NK-92 treated with Interleukin-12 subunit alpha and Interleukin-12 subunit beta, amount 100 ng/mL, for 24 hours (cell line): ENCODE measurements around the gene MROH7.

Experiments
- DNase-seq: peaks from one replicate; lab custom pipeline; 2025; lab: John Stamatoyannopoulos, UW

The MROH7 gene

DNA sequence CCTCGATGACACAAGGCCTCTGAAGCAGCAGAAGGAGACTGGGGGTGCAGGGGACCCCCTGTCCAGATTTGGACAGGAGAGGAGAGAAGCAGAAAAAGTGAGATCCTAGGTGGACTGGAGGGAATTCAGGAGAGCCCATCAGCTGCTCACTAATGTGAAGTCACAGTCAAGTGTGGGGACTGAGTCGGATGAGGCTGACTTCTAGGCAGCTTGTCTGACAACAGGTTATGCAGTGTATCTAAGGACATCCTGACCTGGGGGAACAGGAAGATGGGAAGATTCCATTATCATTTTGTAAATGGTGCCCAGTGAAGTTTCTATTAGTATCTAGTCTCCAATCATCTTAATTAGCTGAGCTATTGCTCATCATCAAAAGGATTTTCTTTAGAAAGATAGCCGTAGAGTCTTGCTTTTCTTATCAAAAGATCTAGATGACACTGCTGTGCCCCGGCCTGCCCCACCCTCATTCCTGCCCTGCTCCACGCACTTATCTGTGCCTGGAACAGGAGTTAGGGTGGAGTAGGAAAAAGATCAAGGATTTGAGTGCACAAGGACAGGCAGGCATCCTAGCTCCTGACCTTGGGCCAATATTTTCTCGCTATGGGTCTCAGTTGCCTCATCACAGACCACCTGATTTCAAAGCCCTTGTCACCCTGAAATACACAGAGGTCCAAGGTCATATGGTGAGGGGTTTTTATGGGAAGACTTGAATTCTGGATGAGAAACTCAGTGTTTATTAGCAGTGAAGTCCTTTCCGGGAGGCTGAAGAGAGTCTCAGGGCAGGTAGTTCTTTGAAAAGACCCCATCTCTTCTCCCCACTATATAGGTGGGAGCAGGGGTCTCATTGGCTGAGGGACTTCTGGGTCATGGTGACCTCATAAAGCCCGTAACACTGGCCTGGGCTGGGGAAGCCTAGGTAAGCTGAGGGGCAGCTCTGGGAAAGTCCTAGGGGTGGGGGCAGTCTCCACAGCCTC lies at the start of gene MROH7:
TSS of gene MROH7 (plus strand) at position 924 of the 974 bp plus-strand sequence. CDS start 11,141 bp downstream, outside the sequence.
- DNase-seq = no peak

DNA sequence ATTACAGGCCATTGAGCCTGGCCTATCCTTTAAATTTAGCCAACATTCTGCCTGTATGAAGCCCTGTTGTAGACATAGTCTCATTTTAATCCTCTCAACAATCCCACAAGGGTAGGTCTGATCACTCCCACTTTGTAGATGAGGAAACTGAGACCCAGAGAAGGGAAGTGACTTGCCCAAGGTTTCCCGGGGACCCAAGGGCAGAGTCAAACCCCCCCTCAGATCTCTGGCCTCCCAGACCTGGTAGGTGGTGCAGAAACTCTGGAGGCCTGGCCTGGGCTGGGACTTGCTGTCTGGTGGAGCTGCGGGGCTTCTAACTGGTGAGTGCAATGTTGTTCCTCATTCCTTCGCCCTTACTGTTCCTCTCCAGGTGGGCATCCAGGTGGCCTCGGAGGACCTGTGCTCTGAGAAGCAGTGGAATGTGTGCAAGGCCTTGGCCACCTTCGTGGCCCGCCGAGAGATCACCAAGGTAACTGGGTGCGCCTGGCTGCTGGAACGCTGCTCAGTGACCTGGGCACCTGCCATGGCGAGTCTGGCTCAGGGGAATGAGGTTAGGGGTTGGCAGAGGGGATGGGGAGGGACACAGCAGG lies 47.9 kb upstream of the MROH7 start:
- no peak for DNase-seq

DNA sequence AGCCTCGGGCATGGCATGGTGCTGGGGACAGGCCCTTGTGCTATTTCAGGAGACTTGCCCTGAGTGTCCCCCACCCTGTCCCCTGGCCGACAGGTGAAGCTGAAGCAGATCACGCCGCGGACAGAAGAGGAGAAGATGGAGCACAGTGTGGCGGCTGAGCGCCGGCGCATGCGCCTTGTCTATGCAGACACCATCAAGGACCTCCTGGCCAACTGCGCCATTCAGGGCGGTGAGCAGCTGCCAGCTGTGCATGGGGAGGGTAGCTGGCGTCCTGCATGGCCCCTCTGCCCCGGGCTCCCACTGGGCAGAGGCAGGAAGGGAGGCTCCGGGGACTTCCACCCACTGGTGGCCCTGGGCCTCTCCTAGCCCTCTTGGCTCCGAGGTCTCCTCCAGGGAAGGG lies 47.1 kb upstream of the MROH7 start:
- DNase-seq = no peak

DNA sequence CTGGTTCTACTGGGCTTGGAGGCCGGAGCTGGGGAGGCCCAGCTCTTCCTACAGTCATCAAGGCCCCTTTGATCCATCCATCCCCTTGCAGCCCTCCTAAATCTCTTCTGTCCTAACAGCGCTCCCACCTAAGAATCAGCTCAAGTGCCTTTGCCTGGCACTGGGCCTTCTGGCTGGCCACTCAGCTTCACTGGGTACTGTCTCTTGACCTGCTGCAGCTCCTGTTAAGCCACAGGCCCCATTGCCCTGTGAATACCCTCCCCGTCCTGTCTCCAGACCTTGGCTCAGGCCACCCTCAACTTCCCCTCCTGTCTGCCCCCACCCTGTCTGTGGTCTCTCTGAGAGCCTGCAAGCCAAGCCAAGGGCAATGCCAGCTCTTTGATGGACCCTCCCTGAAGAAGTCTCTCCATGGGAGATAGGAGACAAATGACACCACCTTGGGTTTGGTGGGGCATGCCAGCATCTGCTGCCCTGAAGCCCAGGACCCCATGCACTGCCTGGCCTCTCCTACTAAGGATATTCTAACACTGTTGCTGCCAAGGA lies 45.6 kb upstream of the MROH7 start:
- no peak for DNase-seq

DNA sequence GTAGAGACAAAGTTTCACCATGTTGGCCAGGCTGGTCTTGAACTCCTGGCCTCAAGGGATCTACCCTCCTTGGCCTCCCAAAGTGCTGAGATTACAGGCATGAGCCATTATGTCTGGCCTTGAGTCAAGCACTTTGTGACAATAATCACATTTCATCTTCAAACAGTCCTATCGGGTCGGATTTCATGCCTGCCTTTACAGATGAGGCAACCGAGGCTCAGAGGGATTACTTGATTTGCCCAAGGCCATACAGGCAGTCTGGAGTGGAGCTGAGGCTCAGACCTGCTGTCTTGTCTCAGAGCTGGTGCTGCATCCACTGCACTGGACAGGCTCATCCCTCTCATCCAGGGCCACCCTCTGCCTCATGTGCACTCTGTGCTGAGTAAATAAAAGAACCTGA lies 44.8 kb upstream of the MROH7 start:
- DNase-seq = no peak

- no peak for DNase-seq
Observed at GRCh38 chr1:54597455-54598030, 44.0 kb upstream of the MROH7 start.

DNA sequence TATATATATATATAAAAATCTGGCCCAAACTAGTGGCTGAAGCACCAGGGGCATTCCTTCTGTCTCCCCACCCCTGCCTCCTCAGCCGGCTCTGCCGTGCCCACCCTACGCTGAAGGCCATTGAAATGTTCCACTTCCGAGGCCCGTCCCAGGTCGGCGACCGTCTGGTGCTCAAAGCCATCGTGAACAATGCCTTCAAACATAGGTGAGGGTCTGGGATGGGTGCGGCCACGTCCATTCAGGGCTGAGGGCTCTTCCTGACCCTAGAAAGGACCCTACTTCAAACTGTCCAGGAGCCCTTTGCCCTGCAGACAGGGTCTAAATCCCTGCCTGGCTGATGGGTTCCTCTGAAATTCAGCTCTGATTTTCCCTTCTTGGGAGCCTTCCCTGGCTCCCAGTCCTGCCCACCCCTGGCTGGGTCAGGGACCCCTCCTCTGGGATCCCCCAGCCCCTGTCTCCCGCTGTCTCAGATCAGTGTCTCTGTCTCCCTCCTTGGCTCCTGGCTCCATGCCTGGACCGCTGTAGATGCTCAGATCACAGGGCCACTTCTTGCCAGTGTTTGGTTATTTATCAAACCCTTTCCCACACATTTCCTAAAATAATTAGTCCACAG lies 42.3 kb upstream of the MROH7 start:
- no peak for DNase-seq

DNA sequence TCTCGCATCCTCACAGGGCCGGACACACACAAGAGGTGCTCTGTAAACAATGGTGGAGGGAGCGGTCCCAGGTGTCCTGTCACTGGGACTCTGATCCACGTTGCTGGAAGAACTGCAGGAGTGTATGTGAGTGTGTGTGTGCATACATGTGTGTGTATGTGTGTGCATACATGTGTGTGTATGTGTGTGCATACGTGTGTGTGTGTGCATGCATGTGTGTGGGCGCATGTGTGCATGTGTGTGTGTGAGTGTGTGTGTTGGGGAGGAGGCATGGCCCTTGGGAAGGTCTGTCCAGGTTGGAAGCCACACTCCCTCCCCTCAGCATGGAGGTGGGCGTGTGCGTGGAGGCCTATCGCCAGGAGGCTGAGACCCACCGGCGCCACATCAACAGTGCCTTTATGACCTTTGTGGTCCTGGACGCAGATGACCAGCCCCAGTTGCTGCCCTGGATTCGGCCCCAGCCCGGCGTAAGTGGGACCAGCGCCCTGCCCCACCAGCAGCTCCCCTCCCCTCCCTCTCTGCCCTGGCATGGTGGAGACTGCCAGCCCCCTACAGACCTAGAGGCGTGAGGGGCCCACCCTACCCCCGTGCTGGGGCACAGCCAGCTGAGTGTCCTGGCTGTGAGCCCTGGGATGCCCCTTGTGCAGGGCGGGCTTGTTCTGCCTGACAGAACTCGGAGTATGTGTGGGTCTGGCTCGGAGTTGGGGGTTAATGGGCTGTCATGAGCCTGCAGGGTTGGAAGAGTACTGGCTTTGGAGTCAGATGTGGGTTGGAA lies 40.5 kb upstream of the MROH7 start:
- no peak for DNase-seq

GRCh38 chr1:54601730-54602129 lies 39.9 kb upstream of the MROH7 start:
- no peak for DNase-seq

- no peak for DNase-seq
Observed at GRCh38 chr1:54602554-54602953, 39.0 kb upstream of the MROH7 start.

- DNase-seq = no peak
Observed at GRCh38 chr1:54603241-54603640, 38.3 kb upstream of the MROH7 start.

DNA sequence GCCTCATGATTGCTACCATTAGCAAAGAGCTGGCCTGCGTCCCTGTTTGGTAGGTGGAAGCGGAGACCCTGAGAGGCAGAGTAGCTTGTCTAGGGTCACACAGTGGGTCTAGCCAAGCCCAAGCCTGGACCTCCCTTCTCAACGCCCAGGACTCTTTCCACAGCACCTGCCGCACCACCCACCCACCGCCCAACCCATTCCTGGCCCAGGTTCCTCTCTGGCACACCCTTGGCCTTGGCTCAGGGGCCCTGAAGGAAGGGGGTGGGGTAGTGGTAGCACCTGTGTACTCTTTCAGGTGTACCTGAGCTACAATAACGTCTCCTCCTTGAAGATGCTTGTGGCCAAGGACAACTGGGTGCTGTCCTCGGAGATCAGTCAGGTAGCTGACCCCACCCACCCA lies 37.5 kb upstream of the MROH7 start:
- no peak for DNase-seq

GRCh38 chr1:54604572-54605370 lies 36.8 kb upstream of the MROH7 start:
- no peak for DNase-seq

DNA sequence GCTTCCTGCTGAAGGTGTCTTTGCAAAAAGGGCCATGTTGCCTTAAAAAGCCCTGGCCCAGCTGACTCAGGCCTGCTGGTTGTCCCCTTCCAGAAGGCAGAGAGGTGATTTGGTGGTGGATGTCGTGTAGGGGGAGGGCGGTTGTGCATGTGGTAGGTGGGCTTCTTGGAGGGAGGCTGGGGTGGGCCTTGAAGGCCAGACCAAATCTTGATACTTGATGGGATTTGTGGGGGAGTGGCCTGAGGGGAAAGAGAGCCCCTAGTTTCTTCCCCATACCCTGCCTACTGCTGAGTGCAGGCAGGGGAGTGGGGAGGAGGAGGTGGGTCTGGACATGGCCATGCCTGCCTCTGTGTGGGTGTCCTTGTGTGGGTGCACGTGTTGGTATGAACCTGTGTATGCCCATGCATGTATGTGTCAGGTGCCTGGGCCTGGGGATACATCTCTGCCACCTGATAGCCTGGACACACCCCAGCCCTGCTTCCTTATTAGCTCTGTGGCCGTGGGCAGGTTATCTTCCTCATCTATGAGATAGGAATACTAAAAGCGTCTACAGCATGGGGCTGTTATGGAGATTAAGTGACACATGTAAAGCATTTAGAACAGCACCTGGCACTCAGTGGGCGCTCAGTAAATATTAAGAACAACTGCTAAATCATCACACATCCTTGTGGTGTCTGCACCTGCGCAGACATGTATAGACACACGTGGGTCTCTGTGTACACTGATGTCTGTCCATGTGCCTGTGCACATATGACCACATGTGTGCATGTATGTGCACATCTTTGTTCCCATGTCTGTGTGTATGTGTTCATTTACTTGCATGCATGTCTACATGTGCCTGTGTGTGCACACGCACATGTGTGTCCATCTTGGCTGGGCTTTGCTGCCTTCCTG lies 35.2 kb upstream of the MROH7 start:
- DNase-seq = no peak

DNA sequence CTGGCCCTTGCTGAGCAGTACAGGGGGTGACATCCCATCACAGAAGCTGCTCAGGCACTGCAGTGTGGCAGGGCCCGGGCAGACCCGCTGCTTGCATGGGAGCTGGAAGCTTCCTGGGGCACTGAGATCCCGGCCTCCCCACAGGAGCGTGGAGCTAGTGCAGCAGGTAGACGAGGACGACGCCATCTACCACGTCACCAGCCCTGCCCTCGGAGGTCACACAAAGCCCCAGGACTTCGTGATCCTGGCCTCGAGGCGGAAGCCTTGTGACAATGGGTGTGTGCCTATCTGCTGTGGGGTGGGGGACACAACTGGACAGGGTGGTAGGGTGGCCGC lies 34.6 kb upstream of the MROH7 start:
- DNase-seq = no peak

- DNase-seq = no peak
Observed at GRCh38 chr1:54607821-54608565, 33.6 kb upstream of the MROH7 start.

DNA sequence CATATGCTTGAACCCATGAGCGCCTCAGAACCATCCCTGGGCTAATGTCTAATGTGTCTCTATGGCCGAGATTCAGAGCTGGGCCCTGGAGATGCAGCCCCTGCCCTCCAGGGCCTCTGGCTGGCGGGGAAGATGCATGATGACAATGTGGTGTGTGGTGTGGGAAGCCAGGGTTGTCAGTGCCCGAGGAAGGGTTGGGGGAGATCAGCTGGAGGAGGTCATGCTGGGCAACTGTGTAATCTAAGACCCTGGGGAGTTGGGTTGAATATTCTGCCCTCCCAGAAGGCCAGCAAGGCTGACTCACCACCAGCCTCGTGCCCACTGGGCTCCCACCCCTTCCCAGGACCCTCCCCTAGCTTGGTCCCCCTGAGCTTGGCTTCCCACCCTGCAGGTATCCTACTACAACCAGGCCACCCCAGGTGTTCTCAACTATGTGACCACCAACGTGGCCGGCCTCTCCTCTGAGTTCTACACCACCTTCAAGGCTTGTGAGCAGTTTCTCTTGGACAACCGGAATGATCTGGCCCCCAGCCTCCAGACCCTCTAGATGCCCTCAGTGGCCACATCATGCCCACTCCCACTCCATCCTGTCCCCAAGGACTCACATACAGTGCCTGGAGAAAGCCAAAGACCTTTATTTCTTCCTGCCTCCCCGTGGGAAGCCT lies 32.9 kb upstream of the MROH7 start:
- no peak for DNase-seq

DNA sequence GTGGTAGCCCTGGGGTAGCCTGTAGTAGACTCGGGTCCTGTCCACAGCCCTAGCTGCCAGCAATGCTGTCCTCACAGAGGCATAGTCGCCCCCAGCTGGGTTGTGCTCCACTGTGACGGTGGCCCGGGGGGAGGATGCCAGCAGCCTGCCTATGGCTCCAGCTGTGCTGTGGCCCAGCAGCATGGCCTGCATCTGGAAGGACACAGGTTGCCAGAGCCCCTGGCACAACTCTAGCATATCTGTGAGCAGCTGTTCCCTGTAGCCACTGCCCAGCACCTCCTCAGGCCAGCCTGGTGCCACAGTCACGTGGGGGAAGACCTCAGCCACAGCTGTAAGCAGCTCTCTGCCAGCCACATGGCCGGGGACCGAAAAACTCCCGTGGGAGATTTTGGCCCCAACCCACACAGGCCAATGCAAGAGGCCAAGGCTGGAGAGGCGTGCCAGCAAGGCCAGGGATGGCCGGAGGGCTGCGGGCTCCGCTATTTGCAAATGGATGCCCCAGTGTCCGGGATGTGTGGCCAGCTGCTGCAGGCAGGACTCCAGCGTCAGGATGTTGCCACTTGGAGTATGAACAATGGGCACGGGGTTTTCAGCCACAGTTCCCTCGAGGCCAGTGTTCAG lies 32.2 kb upstream of the MROH7 start:
- DNase-seq = no peak
